ENCODE data around the gene TAF12. TPM values are rescaled to one million over a fixed set of nuclear protein-coding genes. Genes with fewer than 3 reads are reported as not detected.
A peak's percentile ranks its signal among the peaks of the same experiment; 100 is the strongest.

TAF12 gene
- polyA plus RNA-seq, 1 donor (not counting 4 experiments of a cell fraction or from before 2014, with no cell fraction given) = 56.9 TPM

- H3K79me2 ChIP-seq (ENCODE audit: control insufficient read depth, insufficient read depth, low read length) = no peaks in the 10 kb centered on the region
- FAIRE-seq (no peak), DNase-seq (ENCODE audit: low read depth, low spot score) (no peak)
- no peaks in the 10 kb centered on the region for H4K20me1 ChIP-seq (ENCODE audit: control insufficient read depth, extremely low read depth, insufficient read depth, low read length)
- H2AFZ ChIP-seq (ENCODE audit: control insufficient read depth, low read length) = no peak overlapping the region
- TF ChIP-seq EZH2 (IDR thresholded peaks at IDR 0.05; ENCODE audit: low read length) = no peak
- TF ChIP-seq, protein P1, sequence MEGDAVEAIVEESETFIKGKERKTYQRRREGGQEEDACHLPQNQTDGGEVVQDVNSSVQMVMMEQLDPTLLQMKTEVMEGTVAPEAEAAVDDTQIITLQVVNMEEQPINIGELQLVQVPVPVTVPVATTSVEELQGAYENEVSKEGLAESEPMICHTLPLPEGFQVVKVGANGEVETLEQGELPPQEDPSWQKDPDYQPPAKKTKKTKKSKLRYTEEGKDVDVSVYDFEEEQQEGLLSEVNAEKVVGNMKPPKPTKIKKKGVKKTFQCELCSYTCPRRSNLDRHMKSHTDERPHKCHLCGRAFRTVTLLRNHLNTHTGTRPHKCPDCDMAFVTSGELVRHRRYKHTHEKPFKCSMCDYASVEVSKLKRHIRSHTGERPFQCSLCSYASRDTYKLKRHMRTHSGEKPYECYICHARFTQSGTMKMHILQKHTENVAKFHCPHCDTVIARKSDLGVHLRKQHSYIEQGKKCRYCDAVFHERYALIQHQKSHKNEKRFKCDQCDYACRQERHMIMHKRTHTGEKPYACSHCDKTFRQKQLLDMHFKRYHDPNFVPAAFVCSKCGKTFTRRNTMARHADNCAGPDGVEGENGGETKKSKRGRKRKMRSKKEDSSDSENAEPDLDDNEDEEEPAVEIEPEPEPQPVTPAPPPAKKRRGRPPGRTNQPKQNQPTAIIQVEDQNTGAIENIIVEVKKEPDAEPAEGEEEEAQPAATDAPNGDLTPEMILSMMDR (optimal IDR thresholded peaks at IDR 0.05 in 1 of 3, IDR thresholded peaks at IDR 0.05 in 1 of 3, conservative IDR thresholded peaks at IDR 0.05 in 1 of 3; ENCODE audit: extremely low read depth in 1 of 3, insufficient read depth in 2 of 3, low read length in 3 of 3) = no peak
- H3K36me3 ChIP-seq (ENCODE audit: control insufficient read depth in 2 of 2, extremely low read depth in 1 of 2, insufficient read depth in 2 of 2, low read length in 2 of 2) = no peaks in the 10 kb centered on the region
- no peaks in the 10 kb centered on the region for H3K9me1 ChIP-seq (ENCODE audit: control insufficient read depth, extremely low read depth, insufficient read depth, low read length)
- no peaks in the 10 kb centered on the region for H3K27me3 ChIP-seq (ENCODE audit: control insufficient read depth, extremely low read depth, insufficient read depth, low read length)
- H3K9me3 ChIP-seq (ENCODE audit: control insufficient read depth, low read depth, low read length) = no peaks in the 10 kb centered on the region
- H3K9ac ChIP-seq (ENCODE audit: control insufficient read depth, extremely low read depth, insufficient read depth, low read length) = no peak overlapping the region
- H3K4me3 ChIP-seq (ENCODE audit: control insufficient read depth in 2 of 3, extremely low read depth in 1 of 3, insufficient read depth in 2 of 3, low read depth in 1 of 3, low read length in 3 of 3) = no peak overlapping the region
- peaks cover 7% of the 10 kb centered on the region for H3K4me1 ChIP-seq (ENCODE audit: control insufficient read depth, extremely low read depth, insufficient read depth, low read length)
- H3K4me2 ChIP-seq (ENCODE audit: control insufficient read depth, extremely low read depth, insufficient read depth, low read depth, low read length) = no peak overlapping the region
- dilution Hi-C loops (cut with MboI; ENCODE audit: extremely low pct_ligation_motif_present, low sequenced_read_pairs) = no loop called here
- no peak overlapping the region for H3K27ac ChIP-seq (ENCODE audit: control insufficient read depth, insufficient read depth, low read length)
Observed at GRCh38 chr1:28684937-28685336, 42.1 kb upstream of the TAF12 start.

DNA sequence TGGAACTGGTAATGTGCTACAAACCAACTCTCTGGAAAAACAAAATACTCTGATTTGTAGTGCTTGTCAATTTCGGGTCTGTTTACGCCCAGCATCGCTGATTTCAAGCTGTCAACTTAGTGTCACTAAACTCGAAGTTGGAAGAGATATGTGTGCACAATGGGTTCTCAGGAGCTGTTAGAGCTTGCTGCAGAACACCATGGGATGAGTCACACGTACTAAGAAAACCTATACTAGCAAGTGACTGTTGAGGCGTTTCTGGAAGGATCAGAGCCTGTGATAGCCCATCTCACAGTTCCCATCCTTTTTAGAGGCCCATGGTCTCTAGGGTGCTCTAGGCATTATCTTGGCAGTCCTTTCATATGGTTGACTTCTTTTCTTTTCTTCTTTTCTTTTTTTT is 40.0 kb upstream of the TAF12 start:
- FAIRE-seq = peak; percentile 75
- no peak for DNase-seq (ENCODE audit: low read depth, low spot score)

More for the DNA sequence above, 40.0 kb upstream of the TAF12 start:
- no peak for TF ChIP-seq EZH2 (IDR thresholded peaks at IDR 0.05; ENCODE audit: low read length)
- TF ChIP-seq, protein P1 (optimal IDR thresholded peaks at IDR 0.05 in 1 of 3, IDR thresholded peaks at IDR 0.05 in 1 of 3, conservative IDR thresholded peaks at IDR 0.05 in 1 of 3; ENCODE audit: extremely low read depth in 1 of 3, insufficient read depth in 2 of 3, low read length in 3 of 3) = no peak
- H4K20me1 ChIP-seq (ENCODE audit: control insufficient read depth, extremely low read depth, insufficient read depth, low read length) = no peaks in the 10 kb centered on the region
- no peaks in the 10 kb centered on the region for H3K36me3 ChIP-seq (ENCODE audit: control insufficient read depth in 2 of 2, extremely low read depth in 1 of 2, insufficient read depth in 2 of 2, low read length in 2 of 2)
- no peaks in the 10 kb centered on the region for H3K9me3 ChIP-seq (ENCODE audit: control insufficient read depth, low read depth, low read length)
- H2AFZ ChIP-seq (ENCODE audit: control insufficient read depth, low read length) = no peak overlapping the region
- no peak overlapping the region for H3K4me3 ChIP-seq (ENCODE audit: control insufficient read depth in 2 of 3, extremely low read depth in 1 of 3, insufficient read depth in 2 of 3, low read depth in 1 of 3, low read length in 3 of 3)
- H3K9ac ChIP-seq (ENCODE audit: control insufficient read depth, extremely low read depth, insufficient read depth, low read length) = no peak overlapping the region
- no peak overlapping the region for H3K27ac ChIP-seq (ENCODE audit: control insufficient read depth, insufficient read depth, low read length)
- H3K79me2 ChIP-seq (ENCODE audit: control insufficient read depth, insufficient read depth, low read length) = no peaks in the 10 kb centered on the region
- H3K9me1 ChIP-seq (ENCODE audit: control insufficient read depth, extremely low read depth, insufficient read depth, low read length) = no peaks in the 10 kb centered on the region
- H3K4me2 ChIP-seq (ENCODE audit: control insufficient read depth, extremely low read depth, insufficient read depth, low read depth, low read length) = no peak overlapping the region
- no peaks in the 10 kb centered on the region for H3K27me3 ChIP-seq (ENCODE audit: control insufficient read depth, extremely low read depth, insufficient read depth, low read length)
- dilution Hi-C loops (cut with MboI; ENCODE audit: extremely low pct_ligation_motif_present, low sequenced_read_pairs) = no loop called here
- H3K4me1 ChIP-seq (ENCODE audit: control insufficient read depth, extremely low read depth, insufficient read depth, low read length) = peaks cover 7% of the 10 kb centered on the region

All from keratinocyte (primary cell).